Measurements from ENCODE around the gene DNMT3A. TPM values are rescaled to one million over a fixed set of nuclear protein-coding genes. Genes with fewer than 3 reads are reported as not detected.

The DNMT3A gene
- total RNA-seq, 1 donor from 2014 or later, result 58.1 TPM

DNA sequence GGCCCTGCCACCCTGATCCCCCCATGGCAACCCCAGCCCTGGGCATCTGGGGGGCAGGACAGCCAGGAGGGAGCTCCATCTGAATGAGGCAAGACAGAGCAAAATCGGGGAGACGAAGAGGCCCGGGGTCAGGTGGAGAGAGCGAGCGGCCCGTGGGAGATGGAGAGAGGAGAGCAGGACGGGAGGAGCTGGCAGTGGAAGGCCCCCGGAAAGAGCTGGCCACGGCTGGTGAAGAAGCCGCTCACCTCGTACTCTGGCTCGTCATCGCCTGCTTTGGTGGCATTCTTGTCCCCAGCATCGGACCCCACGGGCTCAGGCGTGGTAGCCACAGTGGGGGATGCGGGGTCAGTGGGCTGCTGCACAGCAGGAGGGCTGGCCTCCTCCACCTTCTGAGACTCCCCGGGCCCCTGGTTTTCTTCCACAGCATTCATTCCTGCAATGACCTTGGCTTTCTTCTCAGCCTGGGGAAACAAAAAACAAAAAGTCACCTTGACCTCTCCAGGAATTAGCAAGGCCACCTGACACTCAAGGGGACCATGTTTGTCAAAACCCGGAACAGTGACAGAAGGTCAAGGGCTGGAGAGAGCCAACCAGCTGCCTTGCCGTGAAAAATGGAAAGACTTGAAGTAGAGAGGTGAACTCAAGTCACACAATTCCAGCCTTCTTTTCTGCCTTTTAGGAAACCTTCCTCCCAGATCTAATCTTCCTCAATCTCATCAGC, 93.8 kb downstream of the DNMT3A start:
- Histone ChIP-seq H3K27me3 (ENCODE audit: insufficient read depth, low read length) (no peaks in the 10 kb centered on the region), H3K9ac (ENCODE audit: low read length) (no peak overlapping the region), H3K4me2 (ENCODE audit: low read length) (no peak overlapping the region), H4K20me1 (ENCODE audit: insufficient read depth, low read length) (no peaks in the 10 kb centered on the region), H3K27ac (ENCODE audit: low read depth, low read length) (no peak overlapping the region), H3K36me3 (ENCODE audit: insufficient read depth, low read length) (peaks cover 18% of the 10 kb centered on the region), H3K4me3 (ENCODE audit: insufficient read depth, low read depth, low read length) (no peak overlapping the region), H3K9me3 (ENCODE audit: insufficient read depth, low read depth, low read length) (no peaks in the 10 kb centered on the region), H3K4me1 (ENCODE audit: insufficient read depth, low read length) (peaks cover 32% of the 10 kb centered on the region), H3K79me2 (ENCODE audit: insufficient read depth, low read length) (peaks cover 21% of the 10 kb centered on the region), H2AFZ (ENCODE audit: low read depth, low read length) (no peak overlapping the region)
- no peak overlapping the region for H3K27ac Mint-ChIP-seq (ENCODE audit: unreplicated experiment)
- peaks cover 15% of the 10 kb centered on the region for H3K4me1 Mint-ChIP-seq (ENCODE audit: low read depth, unreplicated experiment)
- no peaks in the 10 kb centered on the region for H3K9me3 Mint-ChIP-seq (ENCODE audit: unreplicated experiment)
- H3K4me3 Mint-ChIP-seq (ENCODE audit: unreplicated experiment), result no peak overlapping the region
- peaks cover 12% of the 10 kb centered on the region for H3K36me3 Mint-ChIP-seq (ENCODE audit: low read depth, unreplicated experiment)
- TF ChIP-seq, protein P1, sequence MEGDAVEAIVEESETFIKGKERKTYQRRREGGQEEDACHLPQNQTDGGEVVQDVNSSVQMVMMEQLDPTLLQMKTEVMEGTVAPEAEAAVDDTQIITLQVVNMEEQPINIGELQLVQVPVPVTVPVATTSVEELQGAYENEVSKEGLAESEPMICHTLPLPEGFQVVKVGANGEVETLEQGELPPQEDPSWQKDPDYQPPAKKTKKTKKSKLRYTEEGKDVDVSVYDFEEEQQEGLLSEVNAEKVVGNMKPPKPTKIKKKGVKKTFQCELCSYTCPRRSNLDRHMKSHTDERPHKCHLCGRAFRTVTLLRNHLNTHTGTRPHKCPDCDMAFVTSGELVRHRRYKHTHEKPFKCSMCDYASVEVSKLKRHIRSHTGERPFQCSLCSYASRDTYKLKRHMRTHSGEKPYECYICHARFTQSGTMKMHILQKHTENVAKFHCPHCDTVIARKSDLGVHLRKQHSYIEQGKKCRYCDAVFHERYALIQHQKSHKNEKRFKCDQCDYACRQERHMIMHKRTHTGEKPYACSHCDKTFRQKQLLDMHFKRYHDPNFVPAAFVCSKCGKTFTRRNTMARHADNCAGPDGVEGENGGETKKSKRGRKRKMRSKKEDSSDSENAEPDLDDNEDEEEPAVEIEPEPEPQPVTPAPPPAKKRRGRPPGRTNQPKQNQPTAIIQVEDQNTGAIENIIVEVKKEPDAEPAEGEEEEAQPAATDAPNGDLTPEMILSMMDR (IDR thresholded peaks at IDR 0.05; ENCODE audit: insufficient read depth, low read depth, low read length), result no peak
- no peak for TF ChIP-seq EZH2 (IDR thresholded peaks at IDR 0.05; ENCODE audit: insufficient read depth, low read length)
- no peaks in the 10 kb centered on the region for H3K27me3 Mint-ChIP-seq (ENCODE audit: low read depth, unreplicated experiment)
- FAIRE-seq (no peak), DNase-seq (ENCODE audit: low read depth) (no peak)

DNA sequence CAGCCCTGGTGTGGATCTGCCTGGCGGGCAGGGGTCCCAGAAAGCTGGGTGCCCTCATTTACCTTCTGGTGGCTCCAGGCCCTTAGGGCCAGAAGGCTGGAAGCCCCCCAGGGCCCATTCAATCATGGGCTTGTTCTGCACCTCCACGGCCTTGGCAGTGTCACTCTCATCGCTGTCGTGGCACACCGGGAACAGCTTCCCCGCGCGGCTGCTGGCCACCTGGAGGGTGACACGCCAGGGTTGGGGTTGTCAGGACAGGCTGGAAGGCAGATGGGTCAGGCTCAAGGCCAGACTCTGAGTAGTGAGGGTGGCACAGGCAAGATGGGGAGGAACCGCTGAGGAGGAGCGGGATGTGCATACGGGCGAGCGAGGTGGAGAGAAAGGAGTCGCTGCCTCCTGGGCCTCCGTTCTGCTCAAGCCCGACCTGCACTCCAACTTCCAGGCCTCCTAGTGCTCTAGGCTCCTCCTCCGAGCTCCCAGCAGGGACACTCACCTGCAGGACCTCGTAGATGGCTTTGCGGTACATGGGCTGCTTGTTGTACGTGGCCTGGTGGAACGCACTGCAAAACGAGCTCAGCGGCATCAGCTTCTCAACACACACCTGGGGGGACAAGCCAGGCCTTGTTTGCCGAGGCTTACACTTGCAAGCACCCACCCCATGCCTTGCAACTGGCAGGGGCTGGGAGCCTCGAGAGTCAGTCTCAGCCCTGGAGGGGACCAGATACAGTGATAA, 95.0 kb downstream of the DNMT3A start:
- Mint-ChIP-seq H3K4me1 (ENCODE audit: low read depth, unreplicated experiment) (peaks cover 21% of the 10 kb centered on the region), H3K4me3 (ENCODE audit: unreplicated experiment) (no peak overlapping the region), H3K36me3 (ENCODE audit: low read depth, unreplicated experiment) (peaks cover 21% of the 10 kb centered on the region), H3K27ac (ENCODE audit: unreplicated experiment) (peak overlapping the region; percentile 47), H3K27me3 (ENCODE audit: low read depth, unreplicated experiment) (no peaks in the 10 kb centered on the region), H3K9me3 (ENCODE audit: unreplicated experiment) (peaks cover 3% of the 10 kb centered on the region)
- Histone ChIP-seq H3K9me3 (ENCODE audit: insufficient read depth, low read depth, low read length) (no peaks in the 10 kb centered on the region), H3K36me3 (ENCODE audit: insufficient read depth, low read length) (peaks cover 20% of the 10 kb centered on the region), H3K9ac (ENCODE audit: low read length) (no peak overlapping the region), H3K4me3 (ENCODE audit: insufficient read depth, low read depth, low read length) (no peak overlapping the region), H3K4me1 (ENCODE audit: insufficient read depth, low read length) (peaks cover 24% of the 10 kb centered on the region), H3K4me2 (ENCODE audit: low read length) (no peak overlapping the region), H2AFZ (ENCODE audit: low read depth, low read length) (no peak overlapping the region), H4K20me1 (ENCODE audit: insufficient read depth, low read length) (no peaks in the 10 kb centered on the region), H3K79me2 (ENCODE audit: insufficient read depth, low read length) (peaks cover 21% of the 10 kb centered on the region), H3K27ac (ENCODE audit: low read depth, low read length) (no peak overlapping the region), H3K27me3 (ENCODE audit: insufficient read depth, low read length) (no peaks in the 10 kb centered on the region)
- FAIRE-seq, result no peak
- DNase-seq (ENCODE audit: low read depth), result no peak
- TF ChIP-seq, protein P1 (IDR thresholded peaks at IDR 0.05; ENCODE audit: insufficient read depth, low read depth, low read length), result no peak
- TF ChIP-seq EZH2 (IDR thresholded peaks at IDR 0.05; ENCODE audit: insufficient read depth, low read length), result no peak
